Neuronal stem cell (in vitro differentiated cells): ENCODE results near the gene TUBB6.
A peak's percentile ranks its signal among the peaks of the same experiment; 100 is the strongest.

Experiments used
- DNase-seq: peaks from one replicate; pipeline ENCODE4 v3.0.0-alpha.2; 2013; ENCODE audit warnings: low spot score
- H2AFZ ChIP-seq: one replicate; pipeline ENCODE4 v1.6.1; 2013; ENCODE audit warnings: mild to moderate bottlenecking, low read length, inconsistent platforms
- H2AK5ac ChIP-seq: 2 replicates; pipeline ENCODE4 v1.6.1; 2013; ENCODE audit warnings: low read depth, mild to moderate bottlenecking, inconsistent platforms, low read length, moderate library complexity, mixed read lengths
- H2BK120ac ChIP-seq: 2 replicates; pipeline ENCODE4 v1.6.1; 2013; ENCODE audit warnings: low read depth, mild to moderate bottlenecking, inconsistent platforms, low read length, moderate library complexity, mixed read lengths
- H2BK12ac ChIP-seq: one replicate; pipeline ENCODE4 v1.6.1; 2013; ENCODE audit warnings: low read length, inconsistent platforms
- H2BK15ac ChIP-seq: 2 replicates; pipeline ENCODE4 v1.6.1; 2013; ENCODE audit warnings: mild to moderate bottlenecking, low read length, inconsistent platforms, mixed read lengths
- H2BK5ac ChIP-seq: one replicate; pipeline ENCODE4 v1.6.1; 2013; ENCODE audit warnings: inconsistent platforms, mild to moderate bottlenecking, low read length, moderate library complexity
- H3K14ac ChIP-seq: one replicate; pipeline ENCODE4 v1.6.1; 2013; ENCODE audit warnings: low read length, inconsistent platforms
- H3K18ac ChIP-seq: 2 replicates; pipeline ENCODE4 v1.6.1; 2013; ENCODE audit warnings: low read length, inconsistent platforms
- H3K23ac ChIP-seq: 2 replicates; pipeline ENCODE4 v1.6.1; 2013; ENCODE audit warnings: low read depth, mild to moderate bottlenecking, mixed read lengths, low read length, inconsistent platforms; ENCODE audit not compliant: poor library complexity
- H3K27ac ChIP-seq: replicated peaks from 3 replicates; pipeline ENCODE4 v1.5.1; 2013; ENCODE audit warnings: low read length, inconsistent platforms
- H3K27me3 ChIP-seq, 3 experiments: 2 replicates each; pipeline ENCODE4 v1.6.1; 2013; ENCODE audit warnings: low read length in 3 of 3, mild to moderate bottlenecking in 2 of 3, inconsistent platforms in 1 of 3, low read depth in 1 of 3, mixed read lengths in 1 of 3, moderate library complexity in 1 of 3; ENCODE audit not compliant: control insufficient read depth in 3 of 3, insufficient read depth in 3 of 3
- H3K36me3 ChIP-seq, 2 donors: replicated peaks in 1 of 2; 2 replicates each; pipeline ENCODE4 v1.6.1; 2013; ENCODE audit warnings: low read length in 2 of 2; ENCODE audit not compliant: control insufficient read depth in 2 of 2, insufficient read depth in 2 of 2
- H3K4ac ChIP-seq: 2 replicates; pipeline ENCODE4 v1.6.1; 2013; ENCODE audit warnings: inconsistent platforms, mild to moderate bottlenecking, low read length, moderate library complexity
- H3K4me1 ChIP-seq, 2 donors: 1 replicate in 1 of 2; 2 replicates in 1 of 2; pipeline ENCODE4 v1.6.1; 2013; ENCODE audit warnings: low read length in 2 of 2, low read depth in 1 of 2; ENCODE audit not compliant: control insufficient read depth in 2 of 2, insufficient read depth in 1 of 2
- H3K4me2 ChIP-seq: one replicate; pipeline ENCODE4 v1.6.1; 2013; ENCODE audit warnings: mild to moderate bottlenecking, low read length, inconsistent platforms; ENCODE audit not compliant: insufficient read depth, poor library complexity, severe bottlenecking
- H3K4me3 ChIP-seq, 2 donors: 2 replicates each; pipeline ENCODE4 v1.5.1; 2013; ENCODE audit warnings: low read length in 2 of 2, mild to moderate bottlenecking in 2 of 2, inconsistent platforms in 1 of 2, moderate library complexity in 1 of 2
- H3K79me1 ChIP-seq: one replicate; pipeline ENCODE4 v1.6.1; 2013; ENCODE audit warnings: low read depth, mild to moderate bottlenecking, inconsistent platforms, low read length, moderate library complexity
- H3K9ac ChIP-seq: one replicate; pipeline ENCODE4 v1.6.1; 2013; ENCODE audit warnings: mild to moderate bottlenecking, low read depth, low read length, inconsistent platforms; ENCODE audit not compliant: poor library complexity
- H3K9me3 ChIP-seq, 2 donors: replicated peaks in 1 of 2; 2 replicates each; pipeline versions ENCODE3 to v1.6.1; 2013; ENCODE audit warnings: low read length in 2 of 2, mild to moderate bottlenecking in 2 of 2, inconsistent platforms in 1 of 2, low read depth in 1 of 2, mixed read lengths in 1 of 2, moderate library complexity in 1 of 2; ENCODE audit not compliant: control insufficient read depth in 2 of 2, insufficient read depth in 1 of 2
- H4K8ac ChIP-seq: one replicate; pipeline ENCODE4 v1.6.1; 2013; ENCODE audit warnings: low read depth, mild to moderate bottlenecking, inconsistent platforms, low read length, moderate library complexity
- H4K91ac ChIP-seq: one replicate; pipeline ENCODE4 v1.6.1; 2013; ENCODE audit warnings: low read length, low read depth, mild to moderate bottlenecking, inconsistent platforms; ENCODE audit not compliant: poor library complexity
- WGBS, 2 donors: extraction: QIAGEN DNeasy Blood & Tissue Kit; methylation state at CpG; one replicate each; pipeline ENCODE4 v1.1.7; 2013; ENCODE audit warnings: missing lambda C conversion rate in 2 of 2, mixed read lengths in 1 of 2; ENCODE audit not compliant: insufficient read length in 2 of 2, insufficient replicate concordance in 1 of 2; ENCODE audit errors: extremely low coverage in 2 of 2; 5-methylcytosine and 5-hydroxymethylcytosine counted together

Gene TUBB6

GRCh38 chr18:12281861-12282260 is 26.2 kb upstream of the TUBB6 start:
- no peak overlapping the region for H2AFZ ChIP-seq
- no peak overlapping the region for H2AK5ac ChIP-seq
- no peak overlapping the region for H3K4me3 ChIP-seq
- H4K91ac ChIP-seq, result no peak overlapping the region
- peaks cover 0 to 26% (median under 1%) of the 10 kb centered on the region in 3 experiments for H3K27me3 ChIP-seq
- H3K9me3 ChIP-seq, result no peaks in the 10 kb centered on the region
- H3K79me1 ChIP-seq, result no peaks in the 10 kb centered on the region
- H3K9ac ChIP-seq, result no peak overlapping the region
- H2BK12ac ChIP-seq, result peak overlapping the region; percentile 14
- peak overlapping the region; percentile 62 for H2BK15ac ChIP-seq
- no peak overlapping the region for H2BK120ac ChIP-seq
- H3K36me3 ChIP-seq, result no peaks in the 10 kb centered on the region
- DNase-seq, result no peak
- no CpG with 5 or more reads among the region's 1 CpG for WGBS, 2 donors
- H3K4me1 ChIP-seq, result peaks cover 19 to 20% of the 10 kb centered on the region in 2 donors
- H3K27ac ChIP-seq, result no peak overlapping the region
- peak overlapping the region; percentile 60 for H3K23ac ChIP-seq
- H3K18ac ChIP-seq, result peak overlapping the region; percentile 61
- H3K14ac ChIP-seq, result no peak overlapping the region
- no peak overlapping the region for H3K4me2 ChIP-seq
- no peak overlapping the region for H4K8ac ChIP-seq
- H2BK5ac ChIP-seq, result no peak overlapping the region
- no peak overlapping the region for H3K4ac ChIP-seq

DNA sequence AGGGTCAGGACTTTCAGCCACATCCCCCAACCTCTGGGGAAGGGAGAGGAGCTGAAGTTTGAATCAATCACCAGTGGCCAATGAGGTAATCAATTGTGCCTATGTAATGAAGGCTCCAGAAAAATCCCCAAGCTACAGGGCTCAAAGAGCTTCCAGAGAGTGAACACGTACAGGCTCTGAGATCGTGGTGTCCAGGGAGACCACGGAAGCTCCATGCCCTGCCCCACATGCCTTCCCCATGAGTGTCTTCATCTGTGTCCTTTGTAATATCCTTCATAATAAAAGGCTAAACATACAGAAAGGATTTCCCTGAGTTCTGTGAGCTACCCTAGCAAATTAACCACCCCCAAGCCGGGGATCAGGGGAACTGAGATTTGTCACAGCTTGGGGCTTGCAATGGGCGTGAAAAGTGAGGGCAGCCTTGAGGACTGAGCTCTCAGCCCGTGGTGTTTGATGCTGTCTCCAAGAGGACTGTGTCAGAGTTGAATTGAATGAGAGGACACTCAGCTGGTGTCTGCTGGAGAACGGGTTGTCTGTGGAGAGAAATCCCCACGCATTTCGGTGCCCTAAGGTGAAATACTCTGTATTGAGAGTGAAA is 25.5 kb upstream of the TUBB6 start:
- Histone ChIP-seq H2AK5ac (no peak overlapping the region), H3K4me2 (no peak overlapping the region), H3K4me1 (peaks cover 21 to 22% of the 10 kb centered on the region in 2 donors), H2BK120ac (no peak overlapping the region), H2BK5ac (no peak overlapping the region), H2BK15ac (no peak overlapping the region), H3K23ac (no peak overlapping the region), H3K18ac (no peak overlapping the region), H4K91ac (no peak overlapping the region), H3K4ac (no peak overlapping the region), H3K36me3 (no peaks in the 10 kb centered on the region), H3K9me3 (no peaks in the 10 kb centered on the region), H3K4me3 (no peak overlapping the region), H2AFZ (peak overlapping the region; percentile 4), H3K14ac (no peak overlapping the region), H3K79me1 (no peaks in the 10 kb centered on the region), H2BK12ac (no peak overlapping the region), H3K27me3 (peaks cover 2 to 33% (median 7%) of the 10 kb centered on the region in 3 experiments), H4K8ac (no peak overlapping the region), H3K27ac (no peak overlapping the region), H3K9ac (no peak overlapping the region)
- WGBS, 2 donors, result no CpG with 5 or more reads among the region's 9 CpGs
- DNase-seq, result no peak

- Histone ChIP-seq H2BK5ac (no peak overlapping the region), H2AFZ (no peak overlapping the region), H3K27ac (no peak overlapping the region), H3K9me3 (no peaks in the 10 kb centered on the region), H3K4me1 (peaks cover 22 to 27% of the 10 kb centered on the region in 2 donors), H3K18ac (no peak overlapping the region), H2BK120ac (no peak overlapping the region), H3K79me1 (no peaks in the 10 kb centered on the region), H3K36me3 (no peaks in the 10 kb centered on the region), H3K4me2 (no peak overlapping the region), H3K14ac (no peak overlapping the region), H3K9ac (no peak overlapping the region), H3K23ac (no peak overlapping the region), H3K4ac (no peak overlapping the region), H2AK5ac (no peak overlapping the region), H2BK12ac (no peak overlapping the region), H3K4me3 (no peak overlapping the region), H4K91ac (no peak overlapping the region), H4K8ac (no peak overlapping the region), H2BK15ac (no peak overlapping the region), H3K27me3 (peaks cover 7 to 40% (median 15%) of the 10 kb centered on the region in 3 experiments)
- WGBS, 2 donors, result no CpG with 5 or more reads among the region's 6 CpGs
- DNase-seq, result no peak
Measured at GRCh38 chr18:12283256-12283655, 24.8 kb upstream of the TUBB6 start.

DNA sequence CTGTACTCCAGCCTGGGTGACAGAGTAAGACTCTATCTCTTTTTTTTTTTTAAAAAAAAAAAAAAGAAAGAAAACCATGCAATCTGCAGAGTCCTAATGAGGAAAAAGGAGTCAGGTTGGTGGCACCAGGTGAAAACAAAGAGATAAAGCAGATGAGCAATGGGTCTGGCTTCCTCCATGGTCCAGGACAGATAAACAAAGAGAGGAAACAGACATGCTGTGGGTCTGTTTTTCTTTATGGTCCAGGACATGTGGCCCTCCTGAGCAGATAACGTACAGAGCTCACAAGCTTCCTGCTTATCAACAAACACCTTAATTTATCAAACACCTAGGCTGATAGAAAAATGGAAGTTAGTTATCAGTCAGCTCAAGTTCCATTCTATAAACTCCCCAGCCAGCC is 24.4 kb upstream of the TUBB6 start:
- Histone ChIP-seq H3K27ac (no peak overlapping the region), H3K36me3 (no peaks in the 10 kb centered on the region)
- WGBS, 2 donors, result no CpG with 5 or more reads among the region's 1 CpG

More for the DNA sequence above, 24.4 kb upstream of the TUBB6 start:
- Histone ChIP-seq H3K27me3 (peaks cover 7 to 44% (median 19%) of the 10 kb centered on the region in 3 experiments), H3K9ac (no peak overlapping the region), H4K91ac (no peak overlapping the region), H2BK5ac (no peak overlapping the region), H2AFZ (no peak overlapping the region), H3K4me2 (no peak overlapping the region), H3K14ac (no peak overlapping the region), H2BK120ac (no peak overlapping the region), H3K4ac (no peak overlapping the region), H3K23ac (no peak overlapping the region), H4K8ac (no peak overlapping the region), H3K18ac (no peak overlapping the region), H2BK15ac (no peak overlapping the region), H3K4me3 (no peak overlapping the region), H3K4me1 (peaks cover 22 to 28% of the 10 kb centered on the region in 2 donors), H3K79me1 (no peaks in the 10 kb centered on the region), H2BK12ac (no peak overlapping the region), H2AK5ac (no peak overlapping the region), H3K9me3 (no peaks in the 10 kb centered on the region)
- DNase-seq, result no peak
